Pancreas (tissue), 10 donors: Measurements from ENCODE around the gene ADNP. TPM values are rescaled to one million over a fixed set of nuclear protein-coding genes. Genes with fewer than 3 reads are reported as not detected.

Experiments
- ATAC-seq, 4 donors: fragments of 200-7000 bp; cut with Tn5 transposase; one replicate each; pipeline versions ENCODE4 v1.8.0 to v1.9.1; 2020; ENCODE audit warnings: mild to moderate bottlenecking in 4 of 4, moderate library complexity in 4 of 4
- DNase-seq, 6 donors: peaks; one replicate each; pipeline ENCODE4 v3.0.0-alpha.2; 2020
- FAIRE-seq: peaks from 2 replicates; lab custom pipeline; 2012; peaks lifted over from hg19 to GRCh38; lab: Jason Lieb, UNC
- H3K27ac ChIP-seq, 4 donors: fragments of 200-600 bp; sonication (generic); 1 replicate in 3 of 4; 2 replicates in 1 of 4; pipeline versions ENCODE4 v1.5.0 to v1.8.0; 2020
- H3K27me3 ChIP-seq, 4 donors: fragments of 200-600 bp; one replicate each; pipeline ENCODE4 v1.8.0; 2021
- H3K36me3 ChIP-seq, 3 donors: fragments of 200-600 bp; sonication (generic) in 1 of 3; one replicate each; pipeline versions ENCODE4 v1.5.0 to v1.8.0; 2020 to 2021
- H3K4me1 ChIP-seq, 3 donors: fragments of 200-600 bp; one replicate each; pipeline ENCODE4 v1.8.0; 2021
- H3K4me3 ChIP-seq, 4 donors: fragments of 200-600 bp; sonication (generic) in 2 of 4; one replicate each; pipeline versions ENCODE4 v1.5.0 to v1.8.0; 2020 to 2021
- H3K9me3 ChIP-seq, 4 donors: fragments of 200-600 bp; one replicate each; pipeline ENCODE4 v1.8.0; 2021
- WGBS, 2 donors: extraction: QIAGEN DNeasy Blood & Tissue Kit; methylation state at CpG; one replicate each; pipeline ENCODE4 v1.1.7; 2013; 5-methylcytosine and 5-hydroxymethylcytosine counted together
- intact Hi-C, 3 donors: fragments of 100-400 bp; cut with DNase I; formaldehyde crosslinking; loops; one replicate each; pipeline versions ENCODE4 v1.11.1 to v1.14.2; 2022
- polyA plus RNA-seq, 2 donors: library from polyadenylated mRNA; stranded (reverse); fragments of 200-250 nt; gene quantifications; one replicate each; pipeline ENCODE4 v1.2.3, GENCODE V29; 2013
- total RNA-seq, 6 donors: library from RNA; stranded (reverse); fragmentation: NEBNext Ultra II Directional in 4 of 6; extraction: Animal tissue kit (Norgen Biotek cat#: 25700) in 4 of 6; gene quantifications; one replicate each; pipeline versions ENCODE4 v1.2.1 to v1.2.4, GENCODE V29; 2021 to 2023
- TF ChIP-seq, protein P1 (sequence below), 4 donors: fragments of 200-600 bp; sonication (generic) in 3 of 4; IDR thresholded peaks; one replicate each; pipeline versions ENCODE4 v1.5.0 to v1.8.0; 2021; ENCODE audit warnings: antibody characterized with exemption in 4 of 4
- donor health status: healthy with polysubstance abuse.
- donor health status: DM: no; HTN: no; CAD: no; lungs with moderate emphysema.
- donor health status: DM: no; HTN: no; CAD: no.
- donor health status: control.
- donor health status: control.
- donor health status: Bipolar disorder and iron deficiency.
- donor health status: DM: yes; HTN: yes; CAD: no.
- donor health status: DM: no; HTN: no; CAD: no.
- donor health status: DM: no; HTN: no; CAD: no.
- donor health status: DM: yes; HTN: yes; CAD: no.

Gene ADNP
- total and polyA plus RNA-seq, 8 donors = 17.8 to 33.8 (median 20.5) TPM

DNA sequence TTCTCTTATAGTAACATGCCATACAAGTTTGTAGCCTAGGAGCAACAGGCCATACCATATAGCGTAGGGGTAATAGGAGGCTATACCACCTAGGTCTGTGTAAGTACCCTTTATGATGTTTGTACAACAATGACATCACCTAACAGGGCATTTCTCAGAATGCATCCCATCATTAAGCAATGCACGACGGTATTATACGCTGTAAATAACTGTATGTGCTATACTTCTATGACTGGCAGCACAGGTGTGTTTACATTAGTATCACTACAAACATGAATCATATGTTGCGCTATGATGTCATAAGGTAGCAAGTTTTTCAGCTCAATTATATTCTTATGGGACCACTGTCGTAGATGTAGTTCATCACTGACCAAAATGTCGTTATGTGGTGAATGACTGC, 31.0 kb downstream of the ADNP start:
- H3K27me3 ChIP-seq = no peaks in the 10 kb centered on the region
- no peak for DNase-seq
- H3K4me3 ChIP-seq = no peak overlapping the region
- no peak overlapping the region for H3K27ac ChIP-seq
- intact Hi-C loops = loop anchor here in 1 of 3 donors (10.0 kb wide), 1 partner anchor 105 kb away; the partner anchor contains the start of gene BCAS4
- peaks cover 4 to 12% (median 10%) of the 10 kb centered on the region in 3 donors for H3K4me1 ChIP-seq
- FAIRE-seq = no peak
- TF ChIP-seq, protein P1, sequence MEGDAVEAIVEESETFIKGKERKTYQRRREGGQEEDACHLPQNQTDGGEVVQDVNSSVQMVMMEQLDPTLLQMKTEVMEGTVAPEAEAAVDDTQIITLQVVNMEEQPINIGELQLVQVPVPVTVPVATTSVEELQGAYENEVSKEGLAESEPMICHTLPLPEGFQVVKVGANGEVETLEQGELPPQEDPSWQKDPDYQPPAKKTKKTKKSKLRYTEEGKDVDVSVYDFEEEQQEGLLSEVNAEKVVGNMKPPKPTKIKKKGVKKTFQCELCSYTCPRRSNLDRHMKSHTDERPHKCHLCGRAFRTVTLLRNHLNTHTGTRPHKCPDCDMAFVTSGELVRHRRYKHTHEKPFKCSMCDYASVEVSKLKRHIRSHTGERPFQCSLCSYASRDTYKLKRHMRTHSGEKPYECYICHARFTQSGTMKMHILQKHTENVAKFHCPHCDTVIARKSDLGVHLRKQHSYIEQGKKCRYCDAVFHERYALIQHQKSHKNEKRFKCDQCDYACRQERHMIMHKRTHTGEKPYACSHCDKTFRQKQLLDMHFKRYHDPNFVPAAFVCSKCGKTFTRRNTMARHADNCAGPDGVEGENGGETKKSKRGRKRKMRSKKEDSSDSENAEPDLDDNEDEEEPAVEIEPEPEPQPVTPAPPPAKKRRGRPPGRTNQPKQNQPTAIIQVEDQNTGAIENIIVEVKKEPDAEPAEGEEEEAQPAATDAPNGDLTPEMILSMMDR (IDR thresholded peaks at IDR 0.05) = no peak
- no peak for ATAC-seq
- 95% methylated on average over 7 of the region's 7 CpGs for WGBS, 2 donors
- peaks cover 0 to 30% (median 0%) of the 10 kb centered on the region in 3 donors for H3K36me3 ChIP-seq
- H3K9me3 ChIP-seq = no peaks in the 10 kb centered on the region

DNA sequence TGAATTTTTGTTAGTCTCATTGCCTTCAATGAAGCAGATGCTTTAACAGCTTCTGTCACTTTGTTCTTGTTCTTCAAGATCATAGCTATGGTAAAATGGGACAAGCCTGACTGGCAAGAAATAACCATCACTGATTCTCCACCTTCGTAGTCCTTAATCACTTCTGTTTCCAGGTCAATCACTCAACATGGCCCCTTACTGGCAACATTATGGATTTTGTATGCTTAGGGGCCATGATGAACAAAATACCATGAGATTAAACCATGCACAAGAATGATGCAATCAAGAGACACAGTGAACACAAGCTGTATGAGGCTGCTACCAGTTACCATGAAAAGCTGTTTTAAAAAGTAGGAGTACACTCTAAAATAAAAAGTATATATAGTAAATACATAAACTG, 32.8 kb downstream of the ADNP start:
- ATAC-seq = no peak
- Histone ChIP-seq H3K4me3 (no peak overlapping the region), H3K27me3 (no peaks in the 10 kb centered on the region), H3K9me3 (no peaks in the 10 kb centered on the region), H3K4me1 (peaks cover 5 to 10% (median 9%) of the 10 kb centered on the region in 3 donors), H3K27ac (no peak overlapping the region), H3K36me3 (peaks cover under 1 to 39% (median 5%) of the 10 kb centered on the region in 3 donors)
- FAIRE-seq = no peak
- TF ChIP-seq, protein P1 (IDR thresholded peaks at IDR 0.05) = no peak
- WGBS, 2 donors = 94 to 95% methylated on average over 1 of the region's 1 CpG
- DNase-seq = no peak
- intact Hi-C loops = no loop called here

DNA sequence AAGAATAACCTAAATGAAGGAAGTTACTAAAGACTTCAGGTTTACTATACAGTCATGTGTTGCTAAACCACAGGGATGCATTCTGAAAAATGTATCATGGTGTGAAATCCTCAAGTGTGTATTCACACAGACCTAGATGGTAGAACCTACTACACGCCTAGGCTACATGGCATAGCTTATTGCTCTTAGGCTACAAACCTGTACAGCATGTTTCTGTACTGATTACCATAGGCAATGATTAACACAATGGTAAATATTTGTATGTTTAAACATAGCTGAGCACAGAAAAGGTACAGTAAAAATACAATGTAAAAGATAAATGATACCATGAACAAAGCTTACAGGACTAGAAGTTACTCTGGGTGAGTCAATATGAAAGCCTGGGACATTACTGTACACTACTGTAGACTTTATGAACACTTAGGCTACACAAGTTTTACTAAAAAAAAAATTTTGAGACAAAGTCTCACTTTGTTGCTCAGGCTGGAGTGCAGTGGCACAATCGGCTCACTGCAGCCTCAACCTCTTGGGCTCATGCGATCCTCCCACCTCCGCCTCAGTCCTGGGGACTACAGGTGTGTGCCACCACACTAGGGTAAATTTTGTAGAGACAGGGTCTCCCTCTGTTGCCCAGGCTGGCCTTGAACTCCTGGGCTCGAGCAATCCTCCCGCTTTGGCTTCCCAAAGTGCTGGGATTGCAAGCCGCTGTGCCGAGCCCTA, 36.0 kb downstream of the ADNP start:
- Histone ChIP-seq H3K9me3 (no peaks in the 10 kb centered on the region), H3K36me3 (peaks cover 6 to 45% (median 15%) of the 10 kb centered on the region in 3 donors), H3K27me3 (no peaks in the 10 kb centered on the region), H3K27ac (no peak overlapping the region), H3K4me1 (peaks cover 5 to 10% (median 8%) of the 10 kb centered on the region in 3 donors), H3K4me3 (no peak overlapping the region)
- no peak for FAIRE-seq
- no peak for DNase-seq
- intact Hi-C loops = no loop called here
- ATAC-seq = peak; percentile 75 to 88 (median 82)
- WGBS, 2 donors = 55 to 61% methylated on average over 8 of the region's 8 CpGs
- TF ChIP-seq, protein P1 (IDR thresholded peaks at IDR 0.05) = no peak

DNA sequence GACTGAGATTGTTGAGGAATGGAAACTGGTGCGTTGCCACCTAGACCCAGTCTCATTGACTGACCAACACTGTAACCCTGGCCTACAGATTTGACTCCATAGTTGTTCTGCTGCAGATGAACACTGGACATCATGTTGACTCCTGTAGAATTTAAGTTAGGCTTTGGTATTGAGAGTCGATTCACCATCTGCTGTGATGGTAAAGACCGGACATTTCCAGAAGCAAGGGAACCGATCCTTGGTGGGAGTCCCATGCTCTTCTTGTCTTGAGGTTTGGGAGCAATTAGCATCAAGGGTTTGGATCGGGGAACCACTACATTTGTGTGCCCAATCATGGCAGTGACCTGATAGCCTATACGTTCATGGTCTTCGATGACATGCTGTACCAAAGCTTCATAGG, 37.6 kb downstream of the ADNP start:
- Histone ChIP-seq H3K4me3 (no peak overlapping the region), H3K27me3 (no peaks in the 10 kb centered on the region), H3K9me3 (no peaks in the 10 kb centered on the region), H3K27ac (no peak overlapping the region), H3K36me3 (peaks cover 6 to 41% (median 20%) of the 10 kb centered on the region in 3 donors), H3K4me1 (peaks cover 5 to 10% (median 8%) of the 10 kb centered on the region in 3 donors)
- TF ChIP-seq, protein P1 (IDR thresholded peaks at IDR 0.05) = no peak
- DNase-seq (no peak), ATAC-seq (no peak), FAIRE-seq (no peak)
- intact Hi-C loops = no loop called here
- 95 to 98% methylated on average over 7 of the region's 7 CpGs for WGBS, 2 donors

DNA sequence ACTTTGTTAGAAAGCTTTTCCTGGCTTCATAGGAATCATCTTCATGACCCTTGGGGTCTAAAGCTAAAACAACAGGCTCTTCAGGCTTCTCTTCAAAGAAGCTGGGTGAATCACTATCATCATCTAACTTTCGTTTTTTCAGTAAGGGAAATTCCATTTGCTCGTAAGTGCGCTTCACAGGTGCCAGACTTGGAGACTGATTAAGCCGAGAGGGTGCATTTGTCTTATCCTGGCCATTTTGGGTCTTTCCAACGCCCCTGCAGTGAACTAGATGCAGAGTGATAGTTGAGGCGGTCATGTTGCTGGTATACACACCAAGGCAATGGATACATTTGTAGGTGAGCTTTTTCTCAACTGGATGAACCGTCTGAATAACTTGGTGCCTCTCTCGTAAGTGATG, 38.8 kb downstream of the ADNP start:
- intact Hi-C loops = no loop called here
- Histone ChIP-seq H3K9me3 (no peaks in the 10 kb centered on the region), H3K27me3 (no peaks in the 10 kb centered on the region), H3K27ac (no peak overlapping the region), H3K4me1 (peaks cover 5 to 10% (median 8%) of the 10 kb centered on the region in 3 donors), H3K36me3 (peaks cover 6 to 37% (median 20%) of the 10 kb centered on the region in 3 donors), H3K4me3 (no peak overlapping the region)
- ATAC-seq (no peak), FAIRE-seq (no peak), DNase-seq (no peak)
- 94 to 97% methylated on average over 8 of the region's 8 CpGs for WGBS, 2 donors
- TF ChIP-seq, protein P1 (IDR thresholded peaks at IDR 0.05) = no peak
